Stimulated activated CD8-positive, alpha-beta memory T cell treated with anti-CD3 and anti-CD28 coated beads, Interleukin-7, amount 100 ng/mL, for 4 hours (primary cell): Measurements from ENCODE around the gene RUVBL1.

Source experiments
- DNase-seq, 2 donors: peaks; one replicate each; pipeline ENCODE4 v3.0.0-alpha.2; 2020; ENCODE audit warnings: low read depth in 2 of 2

Gene RUVBL1

DNA sequence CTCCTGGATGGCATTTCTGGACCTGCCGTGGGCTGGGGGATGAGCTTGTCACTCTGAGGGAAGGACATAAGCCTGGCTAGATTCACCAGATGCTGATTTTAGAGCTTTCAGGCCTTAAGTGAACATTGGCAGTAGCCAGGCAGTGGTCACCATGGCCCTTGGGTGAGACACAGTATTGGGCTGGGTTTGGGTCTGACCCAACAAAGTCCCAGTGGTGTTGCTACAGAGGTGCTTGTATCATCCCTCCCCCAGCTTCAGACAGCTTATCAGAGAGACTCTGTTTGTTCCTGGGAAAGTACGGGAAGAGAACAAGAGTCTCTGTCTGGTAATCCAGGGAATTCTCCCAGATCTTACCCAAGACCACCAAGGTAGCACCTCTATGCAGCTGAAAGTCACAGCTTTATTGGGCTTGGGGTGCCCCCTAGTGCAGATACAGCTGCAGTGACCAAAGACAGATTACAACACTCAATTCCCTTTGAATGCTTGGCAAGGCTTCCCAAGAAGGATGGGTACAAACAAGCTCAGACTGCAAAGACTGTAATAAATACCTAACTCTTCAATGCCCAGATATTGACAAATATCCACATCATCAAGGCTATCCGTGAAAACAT, 9.8 kb upstream of the RUVBL1 start:
- DNase-seq = peak in 1 of 2 donors; percentile 18

- DNase-seq = no peak
These were observed 8.5 kb upstream of the RUVBL1 start for GRCh38 chr3:128131897-128132646.

- DNase-seq = no peak
These were observed 4.6 kb upstream of the RUVBL1 start for GRCh38 chr3:128128251-128128650.

DNA sequence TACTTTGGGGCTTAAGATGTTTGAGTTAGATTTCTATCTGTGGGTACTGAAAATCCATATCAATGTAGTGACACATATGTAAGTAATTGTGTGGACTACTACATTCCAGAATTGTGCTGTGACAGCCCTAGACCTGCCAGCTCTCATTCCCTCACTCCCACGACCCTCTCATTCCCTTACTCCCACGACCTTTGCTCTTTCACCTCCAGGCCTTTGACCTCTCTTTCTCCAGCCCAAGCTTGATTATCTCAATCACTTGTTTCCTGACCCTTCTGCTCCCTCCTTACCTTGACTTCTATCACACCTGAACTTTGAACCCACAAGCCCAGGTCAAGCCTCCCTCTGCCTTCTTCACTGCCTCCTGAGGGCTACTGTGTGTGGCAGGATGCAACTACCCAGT, 3.6 kb upstream of the RUVBL1 start:
- DNase-seq = no peak

DNA sequence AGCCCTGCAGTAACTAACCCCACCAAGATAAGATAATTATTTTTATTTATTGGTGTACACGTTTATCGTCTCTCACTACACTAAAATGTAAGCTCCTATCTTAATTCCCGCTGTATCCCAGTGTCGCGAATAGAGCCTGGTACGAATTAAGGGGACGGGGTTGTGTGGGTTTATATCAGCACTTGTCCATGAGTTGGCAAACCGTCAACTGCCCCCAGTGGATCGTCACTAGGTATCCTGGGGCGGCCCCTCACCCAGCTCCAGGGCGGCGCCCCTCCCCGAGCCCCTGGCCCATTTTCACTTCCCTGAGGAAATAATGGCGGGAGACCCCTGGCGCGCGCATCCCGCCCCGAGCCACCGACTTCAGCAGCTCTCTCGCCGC, 465 bp downstream of the RUVBL1 start:
- DNase-seq = no peak

DNA sequence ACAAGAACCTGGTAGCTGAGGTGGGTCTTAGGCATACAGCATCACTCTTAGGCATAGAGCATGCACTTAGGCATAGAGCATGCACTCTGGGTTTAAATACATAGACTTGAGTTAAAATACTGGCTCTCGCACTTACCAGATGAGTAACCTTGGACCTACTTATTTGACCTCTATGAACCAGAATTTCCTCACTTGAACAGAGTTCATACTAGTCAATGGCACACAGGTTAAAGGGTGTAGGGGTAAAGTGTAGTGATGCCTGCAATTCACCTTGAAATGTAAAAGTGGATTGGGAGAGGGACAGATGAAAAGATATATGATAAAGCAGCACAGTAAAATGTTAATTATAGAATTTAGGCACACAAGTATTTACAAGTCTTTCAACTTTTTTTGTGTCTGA, 1.6 kb downstream of the RUVBL1 start:
- no peak for DNase-seq

DNA sequence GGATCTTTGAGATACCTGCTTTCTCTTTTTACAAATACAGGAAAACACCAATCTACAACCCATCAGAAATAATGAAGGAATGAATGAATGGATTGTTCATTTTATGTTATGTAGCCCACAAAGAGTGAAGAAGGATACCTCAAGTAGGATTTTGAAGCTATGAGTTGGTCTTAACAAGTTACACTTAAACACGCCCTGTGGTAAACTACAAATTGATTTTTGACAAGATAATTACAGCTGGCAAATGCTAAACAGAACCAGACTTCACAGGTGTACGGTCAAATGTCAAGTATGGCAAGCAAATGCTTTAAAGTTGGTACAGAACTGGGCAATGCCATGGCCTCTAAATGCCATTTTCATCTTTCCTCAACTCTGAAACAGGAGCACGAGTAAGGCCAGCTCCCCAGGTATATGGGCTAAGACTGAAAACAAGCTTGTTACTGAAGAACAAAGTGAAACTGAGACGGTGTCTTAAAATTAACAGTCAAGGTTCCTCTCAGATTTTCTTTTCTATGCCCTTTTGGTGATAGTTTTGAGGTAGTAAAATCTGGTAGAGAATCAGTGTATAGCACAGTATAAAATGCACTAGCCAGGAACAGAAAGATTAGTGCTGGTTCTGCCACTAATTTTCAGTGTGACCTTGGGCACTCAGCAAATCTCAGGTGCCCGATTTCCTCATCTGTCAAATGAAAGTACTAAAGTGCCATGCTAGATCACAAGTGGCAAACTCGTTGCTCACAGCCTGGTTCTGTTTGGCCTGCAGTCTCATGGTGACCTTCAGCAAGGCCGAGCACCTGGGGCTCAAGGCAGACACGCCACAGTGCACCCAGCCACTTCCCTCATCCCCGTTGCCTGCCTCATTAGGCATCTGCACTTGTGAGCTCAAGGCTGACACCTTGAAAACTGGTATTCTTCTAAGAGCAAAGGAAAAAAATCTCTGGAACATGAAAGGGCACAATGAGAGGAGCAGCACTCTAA, 9.5 kb downstream of the RUVBL1 start:
- no peak for DNase-seq

- peak in 1 of 2 donors; percentile 26 for DNase-seq
These were observed 11.1 kb downstream of the RUVBL1 start for GRCh38 chr3:128112357-128112968.

DNA sequence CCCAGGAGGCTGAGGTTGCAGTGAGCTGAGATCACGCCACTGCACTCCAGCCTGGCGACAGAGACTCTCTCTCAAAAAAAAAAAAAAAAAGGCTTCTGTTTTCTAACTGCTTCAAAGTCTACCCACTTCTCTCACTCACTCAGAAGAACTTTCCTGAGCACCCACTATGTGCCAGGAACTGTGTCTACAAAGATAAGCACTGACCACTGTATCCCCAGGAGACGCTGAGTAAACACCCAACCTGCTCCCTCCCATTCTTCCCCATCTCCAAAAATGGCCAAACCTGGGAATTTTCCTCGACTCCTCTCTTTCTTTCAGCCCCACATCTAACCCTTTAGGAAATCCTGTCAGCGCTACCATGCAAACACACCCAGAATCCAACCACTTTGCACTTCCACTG, 12.5 kb downstream of the RUVBL1 start:
- no peak for DNase-seq

- no peak for DNase-seq
These were observed 15.8 kb downstream of the RUVBL1 start for GRCh38 chr3:128107834-128108233.

GRCh38 chr3:128103136-128103676, 20.4 kb downstream of the RUVBL1 start:
- no peak for DNase-seq

DNA sequence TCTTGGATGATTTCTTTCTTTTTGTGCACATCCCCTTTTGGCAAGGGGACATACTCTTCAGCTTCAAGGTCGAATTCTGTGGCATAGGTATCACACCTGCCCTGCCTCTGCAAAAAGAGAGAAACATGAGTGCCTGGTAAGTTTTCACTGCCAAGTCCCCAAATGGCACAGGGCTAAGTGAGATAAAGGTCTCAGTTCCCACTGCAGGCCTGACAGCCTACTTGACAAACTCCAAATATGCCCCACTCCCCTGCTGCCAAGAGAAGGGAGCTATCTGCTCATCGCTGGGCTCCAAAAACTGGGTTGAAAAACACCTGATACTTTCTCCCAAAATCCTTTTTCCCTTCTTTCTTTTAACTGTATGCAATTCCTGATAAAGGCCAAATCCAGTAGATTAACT, 23.0 kb downstream of the RUVBL1 start:
- no peak for DNase-seq

DNA sequence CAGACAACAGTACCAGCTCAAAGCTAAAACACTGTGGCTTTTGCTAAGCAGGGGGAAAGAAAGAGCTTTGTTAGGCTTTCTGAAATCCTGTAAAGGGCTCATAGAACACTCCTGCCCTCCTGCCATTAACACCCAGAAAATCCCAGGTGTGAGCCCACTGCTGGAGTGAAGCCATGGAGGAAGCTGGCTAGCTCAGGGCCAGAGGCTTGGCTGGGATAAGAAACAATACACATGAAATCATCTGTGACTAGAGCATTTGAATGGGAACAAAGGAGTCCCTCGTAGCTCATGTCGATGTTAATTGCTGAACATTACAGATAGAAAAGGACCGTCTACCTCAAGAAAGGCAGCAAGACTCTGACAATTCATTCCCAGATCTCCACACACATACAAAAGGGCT, 23.5 kb downstream of the RUVBL1 start:
- no peak for DNase-seq

- no peak for DNase-seq
These were observed 25.4 kb downstream of the RUVBL1 start for GRCh38 chr3:128098234-128098633.

DNA sequence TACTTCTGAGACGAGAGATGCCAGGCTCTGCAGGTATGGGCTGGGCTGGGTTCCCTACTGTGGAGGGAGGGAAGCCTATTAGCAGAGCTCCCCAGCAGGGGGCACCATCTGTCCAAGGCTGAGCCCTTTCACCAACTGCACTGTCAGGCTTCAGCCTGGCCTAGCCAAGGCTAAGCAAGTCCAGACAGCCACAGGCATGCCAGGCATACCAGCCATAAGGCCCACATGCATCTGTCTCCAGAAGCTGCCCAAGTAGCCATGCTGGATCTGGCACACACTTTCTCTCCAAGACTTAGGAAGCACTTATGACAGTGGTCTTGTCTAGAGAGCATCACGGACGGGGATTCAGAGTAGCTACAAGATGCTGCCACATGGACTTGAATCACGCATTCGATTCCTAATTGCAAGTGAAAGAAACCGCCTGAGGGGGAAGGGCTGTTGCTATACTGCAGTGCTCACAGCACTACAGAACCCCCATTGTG, 28.3 kb downstream of the RUVBL1 start:
- DNase-seq = peak; percentile 49

DNA sequence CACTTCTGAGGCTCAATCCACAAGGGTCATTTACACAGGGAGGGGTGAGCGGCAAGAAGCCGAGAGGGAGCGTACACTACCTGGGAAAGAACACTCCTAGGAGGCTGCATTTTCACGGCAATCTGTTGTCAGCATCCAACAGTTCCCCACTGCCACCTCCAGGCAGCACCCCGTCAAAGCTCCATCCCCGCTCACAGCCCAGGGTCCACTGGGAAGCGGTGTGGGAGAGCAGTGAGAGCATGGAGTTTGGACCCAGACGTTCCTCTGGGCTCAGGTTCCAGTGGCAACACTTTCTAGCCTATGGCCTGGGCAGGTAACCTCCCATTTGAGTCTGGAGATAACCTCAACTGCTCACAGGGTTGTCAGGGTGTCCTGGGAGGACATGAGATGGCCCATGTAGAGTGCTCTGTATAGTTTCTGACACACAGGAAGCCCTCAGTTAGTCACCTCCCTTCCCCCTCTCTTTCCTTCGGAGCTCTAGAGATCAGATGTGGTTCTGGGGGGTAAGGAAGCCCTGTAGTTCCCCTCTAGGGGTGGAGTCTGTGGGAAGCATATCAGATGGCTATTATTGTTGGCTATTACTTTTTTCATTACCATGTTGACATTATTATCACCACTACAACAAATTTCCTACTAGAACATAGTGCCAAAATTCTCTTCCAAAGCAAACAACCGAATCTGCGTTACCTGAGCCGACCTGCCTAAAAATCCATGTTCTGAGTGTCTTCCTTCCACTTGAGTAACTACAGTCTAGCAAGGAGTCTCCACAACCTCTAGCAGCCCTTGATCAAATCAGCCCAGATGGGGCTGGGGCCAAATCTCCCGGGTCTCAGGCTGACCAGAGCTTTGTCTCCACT, 29.1 kb downstream of the RUVBL1 start:
- DNase-seq = no peak

- no peak for DNase-seq
These were observed 32.0 kb downstream of the RUVBL1 start for GRCh38 chr3:128091586-128091985.

GRCh38 chr3:128089135-128089534, 34.5 kb downstream of the RUVBL1 start:
- DNase-seq = no peak

DNA sequence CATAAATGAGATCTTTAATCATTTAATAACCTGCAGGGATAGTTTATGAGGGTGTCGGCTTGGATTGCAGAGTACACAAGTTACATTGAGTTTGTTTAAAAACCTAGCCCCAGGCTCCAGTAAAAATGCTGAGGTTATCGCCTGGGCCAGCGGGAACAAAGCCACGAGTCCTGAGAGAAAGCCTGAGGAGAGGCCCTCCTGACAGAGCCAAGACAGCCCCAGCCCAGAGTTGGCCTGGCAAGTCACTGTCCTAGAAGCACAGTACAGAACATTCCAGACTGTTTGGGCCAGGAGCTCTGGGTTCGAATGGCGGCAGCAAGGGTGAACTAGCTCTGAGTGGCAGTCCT, 39.0 kb downstream of the RUVBL1 start:
- DNase-seq = no peak

DNA sequence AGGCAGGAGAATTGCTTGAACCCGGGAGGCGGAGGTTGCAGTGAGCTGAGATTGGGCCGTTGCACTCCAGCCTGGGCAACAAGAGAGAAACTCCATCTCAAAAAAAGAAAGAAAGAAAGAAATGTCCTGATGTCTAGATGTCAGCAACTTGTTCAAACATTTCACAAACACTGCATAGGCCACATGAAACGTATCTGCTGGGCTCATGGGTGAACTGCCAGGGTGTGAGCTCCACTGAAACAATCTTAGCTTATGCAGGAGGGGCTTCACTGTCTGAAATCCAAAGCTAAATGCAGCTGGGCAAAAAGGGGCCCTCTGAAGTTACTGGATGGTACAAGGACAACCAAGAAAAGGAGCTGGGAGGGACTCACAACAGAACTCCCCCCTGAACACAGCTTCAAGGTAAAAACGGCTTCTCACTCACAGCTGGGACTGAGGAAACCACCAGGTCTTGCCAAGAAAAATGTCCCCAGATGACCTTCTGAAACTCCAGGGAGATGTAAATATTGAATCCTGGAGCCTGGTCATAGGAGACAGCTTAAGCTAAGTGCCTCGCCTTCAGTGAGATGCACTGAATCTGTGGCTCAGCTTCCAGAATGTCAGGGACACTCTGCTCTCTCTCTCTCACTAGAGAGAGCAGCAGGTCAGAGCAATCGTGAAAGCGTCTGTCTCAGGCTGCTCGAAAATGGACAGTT, 39.5 kb downstream of the RUVBL1 start:
- no peak for DNase-seq
